Measurements from ENCODE around the gene ATP11A. TPM values are rescaled to one million over a fixed set of nuclear protein-coding genes. Genes with fewer than 3 reads are reported as not detected.

ATP11A gene
- total RNA-seq, 1 donor from 2014 or later, result 90.4 TPM

DNA sequence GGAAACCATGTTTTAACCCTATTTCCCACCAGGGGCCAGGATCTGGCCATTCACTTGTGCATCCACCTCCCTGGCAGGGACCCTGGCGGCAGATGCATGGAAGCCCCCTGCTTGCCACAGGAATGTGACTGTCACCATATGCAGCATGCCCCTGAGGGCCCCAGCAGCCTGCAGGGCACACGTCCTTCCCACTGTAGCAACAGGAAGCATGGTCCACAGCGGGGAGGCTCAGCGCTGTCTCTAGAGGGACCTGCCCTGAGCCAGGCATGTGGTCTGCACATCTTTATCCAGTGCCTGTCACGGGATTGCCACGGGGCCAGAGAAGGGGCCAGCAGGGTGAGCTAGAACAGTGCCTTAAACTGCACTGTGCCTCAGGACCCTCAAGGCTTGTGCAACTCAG, 244.2 kb downstream of the ATP11A start:
- H3K36me3 Mint-ChIP-seq (ENCODE audit: low read depth), result no peaks in the 10 kb centered on the region

More for the DNA sequence above, 244.2 kb downstream of the ATP11A start:
- Mint-ChIP-seq H3K27ac (no peak overlapping the region), H3K4me3 (no peak overlapping the region), H3K9me3 (no peaks in the 10 kb centered on the region), H3K27me3 (ENCODE audit: insufficient read depth) (peaks cover 16% of the 10 kb centered on the region), H3K4me1 (ENCODE audit: low read depth) (no peaks in the 10 kb centered on the region)
- no peak for DNase-seq (ENCODE audit: low spot score)
- intact Hi-C loops (cut with micrococcal nuclease), result no loop called here

Other genes with a start within 250 kb of the ATP11A start
- gene TUBGCP3, start 101.9 kb upstream of the ATP11A start, total RNA-seq, result 67.4 and 71.8 TPM in 2 replicates

Measured in activated T-helper 1 cell treated with anti-CD3 and anti-CD28 coated beads, Interleukin-12 subunit alpha, Interleukin-12 subunit beta, Interleukin-2, Interleukin-4 antibody, amounts not matched to agents 30 ng/mL and 10 ng/mL and 1 ng/mL, durations not matched to agents 14 hours and 24 hours and 36 hours (primary cell).